CD4-positive, CD25-positive, alpha-beta regulatory T cell (primary cell): ENCODE results near the gene NEUROD6. TPM values are rescaled to one million over a fixed set of nuclear protein-coding genes. Genes with fewer than 3 reads are reported as not detected.

Experiments
- ATAC-seq, 2 donors: fragments of 150-1000 bp; cut with Tn5 transposase; one replicate each; pipeline ENCODE4 v1.10.0; 2021; ENCODE audit warnings: low read depth in 2 of 2, moderate number of reproducible peaks in 2 of 2, moderate library complexity in 1 of 2
- DNase-seq, 3 donors: peaks; one replicate each; pipeline versions ENCODE4 v3.0.0 to v3.0.0-alpha.2; 2012 to 2022; ENCODE audit warnings: mixed read lengths in 1 of 3
- H3K27ac ChIP-seq: one replicate; pipeline ENCODE4 v1.7.0; 2013; ENCODE audit warnings: mild to moderate bottlenecking, low read length; ENCODE audit not compliant: insufficient read depth, poor library complexity, severe bottlenecking
- H3K27me3 ChIP-seq: one replicate; pipeline ENCODE4 v1.7.0; 2013; ENCODE audit warnings: low read length; ENCODE audit not compliant: control insufficient read depth, insufficient read depth
- H3K36me3 ChIP-seq: one replicate; pipeline ENCODE4 v1.7.0; 2013; ENCODE audit warnings: mild to moderate bottlenecking, low read length, moderate library complexity; ENCODE audit not compliant: control insufficient read depth, insufficient read depth
- H3K4me1 ChIP-seq: 2 replicates; pipeline ENCODE4 v1.7.0; 2013; ENCODE audit warnings: mild to moderate bottlenecking, low read length; ENCODE audit not compliant: insufficient read depth, control insufficient read depth, poor library complexity, severe bottlenecking
- H3K4me3 ChIP-seq: one replicate; pipeline ENCODE4 v1.7.0; 2013; ENCODE audit warnings: low read depth, mild to moderate bottlenecking, low read length, moderate library complexity
- H3K9me3 ChIP-seq, 2 experiments: 1 replicate in 1 of 2; 2 replicates in 1 of 2; pipeline ENCODE4 v1.7.0; 2013; ENCODE audit warnings: low read length in 2 of 2, mild to moderate bottlenecking in 1 of 2, moderate library complexity in 1 of 2; ENCODE audit not compliant: control insufficient read depth in 2 of 2
- H3K27ac Mint-ChIP-seq, 3 donors: one replicate each; pipeline ENCODE4 v1.8.0; 2020 to 2022; ENCODE audit warnings: mild to moderate bottlenecking in 3 of 3, mixed read lengths in 3 of 3, moderate library complexity in 2 of 3
- H3K27me3 Mint-ChIP-seq: one replicate; pipeline ENCODE4 v1.8.0; 2022; ENCODE audit warnings: mild to moderate bottlenecking, mixed read lengths
- H3K36me3 Mint-ChIP-seq: one replicate; pipeline ENCODE4 v1.8.0; 2020; ENCODE audit warnings: mixed read lengths
- H3K4me1 Mint-ChIP-seq, 4 donors: one replicate each; pipeline ENCODE4 v1.8.0; 2020 to 2022; ENCODE audit warnings: mixed read lengths in 4 of 4, mild to moderate bottlenecking in 1 of 4
- H3K4me3 Mint-ChIP-seq, 4 donors: one replicate each; pipeline ENCODE4 v1.8.0; 2020 to 2022; ENCODE audit warnings: mild to moderate bottlenecking in 4 of 4, mixed read lengths in 4 of 4, moderate library complexity in 3 of 4
- H3K9me3 Mint-ChIP-seq, 7 donors: one replicate each; pipeline ENCODE4 v1.8.0; 2020 to 2022; ENCODE audit warnings: mixed read lengths in 7 of 7, mild to moderate bottlenecking in 3 of 7, moderate library complexity in 2 of 7
- polyA plus RNA-seq, 4 donors: library from polyadenylated mRNA; unstranded; fragments of 300-500 nt; fragmentation: Illumina TruSeq; gene quantifications; one replicate each; pipeline ENCODE4 v1.2.3, GENCODE V29; 2021
- total RNA-seq: library from RNA; stranded (reverse); gene quantifications from one replicate; pipeline ENCODE4 v1.2.3, GENCODE V29; 2022

NEUROD6 gene
- total and polyA plus RNA-seq, 5 donors from 2014 or later, result not detected

GRCh38 chr7:31327071-31327470, 13.5 kb downstream of the NEUROD6 start:
- no peak overlapping the region for H3K27ac ChIP-seq
- H3K4me1 Mint-ChIP-seq, result no peaks in the 10 kb centered on the region
- H3K36me3 Mint-ChIP-seq, result no peaks in the 10 kb centered on the region
- H3K9me3 ChIP-seq, result no peaks in the 10 kb centered on the region
- no peak overlapping the region for H3K4me3 ChIP-seq
- H3K27ac Mint-ChIP-seq, result no peak overlapping the region
- no peaks in the 10 kb centered on the region for H3K36me3 ChIP-seq
- ATAC-seq (no peak), DNase-seq (no peak)
- no peak overlapping the region for H3K4me3 Mint-ChIP-seq
- H3K4me1 ChIP-seq, result no peaks in the 10 kb centered on the region
- H3K27me3 Mint-ChIP-seq, result peaks cover 4% of the 10 kb centered on the region
- H3K9me3 Mint-ChIP-seq, result peaks cover 0 to 12% (median 6%) of the 10 kb centered on the region in 7 donors
- no peaks in the 10 kb centered on the region for H3K27me3 ChIP-seq

- peaks cover 0 to 12% (median 6%) of the 10 kb centered on the region in 7 donors for H3K9me3 Mint-ChIP-seq
- no peaks in the 10 kb centered on the region for H3K27me3 Mint-ChIP-seq
- H3K4me1 Mint-ChIP-seq, result no peaks in the 10 kb centered on the region
- DNase-seq (no peak), ATAC-seq (no peak)
- Histone ChIP-seq H3K9me3 (no peaks in the 10 kb centered on the region), H3K27ac (no peak overlapping the region), H3K4me3 (no peak overlapping the region), H3K27me3 (no peaks in the 10 kb centered on the region), H3K4me1 (no peaks in the 10 kb centered on the region), H3K36me3 (no peaks in the 10 kb centered on the region)
- H3K4me3 Mint-ChIP-seq, result no peak overlapping the region
- H3K27ac Mint-ChIP-seq, result no peak overlapping the region
- no peaks in the 10 kb centered on the region for H3K36me3 Mint-ChIP-seq
Measured at GRCh38 chr7:31326416-31326815, 14.1 kb downstream of the NEUROD6 start.

GRCh38 chr7:31323101-31323500, 17.4 kb downstream of the NEUROD6 start:
- H3K9me3 Mint-ChIP-seq, result peaks cover 0 to 11% (median 5%) of the 10 kb centered on the region in 7 donors

GRCh38 chr7:31320675-31321074, 19.9 kb downstream of the NEUROD6 start:
- Mint-ChIP-seq H3K27ac (no peak overlapping the region), H3K36me3 (no peaks in the 10 kb centered on the region), H3K9me3 (peaks cover 0 to 6% (median 3%) of the 10 kb centered on the region in 7 donors), H3K27me3 (peaks cover 5% of the 10 kb centered on the region), H3K4me1 (no peaks in the 10 kb centered on the region), H3K4me3 (no peak overlapping the region)
- ATAC-seq (no peak), DNase-seq (no peak)
- H3K4me1 ChIP-seq, result no peaks in the 10 kb centered on the region
- no peaks in the 10 kb centered on the region for H3K9me3 ChIP-seq
- H3K27me3 ChIP-seq, result no peaks in the 10 kb centered on the region
- H3K27ac ChIP-seq, result no peak overlapping the region
- H3K36me3 ChIP-seq, result no peaks in the 10 kb centered on the region
- no peak overlapping the region for H3K4me3 ChIP-seq

More at GRCh38 chr7:31323101-31323500, 17.4 kb downstream of the NEUROD6 start:
- Mint-ChIP-seq H3K4me1 (no peaks in the 10 kb centered on the region), H3K4me3 (no peak overlapping the region), H3K27me3 (peaks cover 5% of the 10 kb centered on the region), H3K36me3 (no peaks in the 10 kb centered on the region), H3K27ac (no peak overlapping the region)
- H3K9me3 ChIP-seq, result no peaks in the 10 kb centered on the region
- ATAC-seq, result no peak
- no peaks in the 10 kb centered on the region for H3K27me3 ChIP-seq
- H3K36me3 ChIP-seq, result no peaks in the 10 kb centered on the region
- DNase-seq, result no peak
- no peak overlapping the region for H3K27ac ChIP-seq
- H3K4me1 ChIP-seq, result no peaks in the 10 kb centered on the region
- H3K4me3 ChIP-seq, result no peak overlapping the region

- no peak overlapping the region for H3K27ac Mint-ChIP-seq
- no peak overlapping the region for H3K4me3 Mint-ChIP-seq
- H3K4me1 Mint-ChIP-seq, result no peaks in the 10 kb centered on the region
- Histone ChIP-seq H3K4me3 (no peak overlapping the region), H3K4me1 (no peaks in the 10 kb centered on the region), H3K27ac (no peak overlapping the region), H3K9me3 (no peaks in the 10 kb centered on the region), H3K36me3 (no peaks in the 10 kb centered on the region), H3K27me3 (no peaks in the 10 kb centered on the region)
- peaks cover 5% of the 10 kb centered on the region for H3K27me3 Mint-ChIP-seq
- H3K36me3 Mint-ChIP-seq, result no peaks in the 10 kb centered on the region
- peaks cover 0 to 6% (median 0%) of the 10 kb centered on the region in 7 donors for H3K9me3 Mint-ChIP-seq
- DNase-seq, result no peak
- no peak for ATAC-seq
Measured at GRCh38 chr7:31318313-31318712, 22.2 kb downstream of the NEUROD6 start.

GRCh38 chr7:31316876-31317275, 23.6 kb downstream of the NEUROD6 start:
- H3K27ac Mint-ChIP-seq, result no peak overlapping the region
- H3K27me3 ChIP-seq, result no peaks in the 10 kb centered on the region
- H3K27ac ChIP-seq, result no peak overlapping the region
- H3K27me3 Mint-ChIP-seq, result peaks cover 5% of the 10 kb centered on the region
- no peaks in the 10 kb centered on the region for H3K4me1 ChIP-seq
- DNase-seq (no peak), ATAC-seq (no peak)
- H3K9me3 ChIP-seq, result no peaks in the 10 kb centered on the region
- no peaks in the 10 kb centered on the region for H3K4me1 Mint-ChIP-seq
- H3K4me3 Mint-ChIP-seq, result no peak overlapping the region
- H3K4me3 ChIP-seq, result no peak overlapping the region
- peaks cover 0 to 6% (median 0%) of the 10 kb centered on the region in 7 donors for H3K9me3 Mint-ChIP-seq
- H3K36me3 Mint-ChIP-seq, result no peaks in the 10 kb centered on the region
- no peaks in the 10 kb centered on the region for H3K36me3 ChIP-seq

GRCh38 chr7:31315758-31316157, 24.8 kb downstream of the NEUROD6 start:
- Mint-ChIP-seq H3K4me1 (no peaks in the 10 kb centered on the region), H3K9me3 (peaks cover 0 to 6% (median 0%) of the 10 kb centered on the region in 7 donors), H3K27ac (no peak overlapping the region), H3K27me3 (peaks cover 6% of the 10 kb centered on the region), H3K36me3 (no peaks in the 10 kb centered on the region), H3K4me3 (no peak overlapping the region)
- Histone ChIP-seq H3K27ac (no peak overlapping the region), H3K4me3 (no peak overlapping the region), H3K4me1 (no peaks in the 10 kb centered on the region), H3K36me3 (no peaks in the 10 kb centered on the region), H3K9me3 (no peaks in the 10 kb centered on the region), H3K27me3 (no peaks in the 10 kb centered on the region)
- ATAC-seq (no peak), DNase-seq (no peak)

GRCh38 chr7:31314781-31315180, 25.7 kb downstream of the NEUROD6 start:
- DNase-seq (no peak), ATAC-seq (no peak)

More at GRCh38 chr7:31314781-31315180, 25.7 kb downstream of the NEUROD6 start:
- Mint-ChIP-seq H3K9me3 (peaks cover 0 to 6% (median 0%) of the 10 kb centered on the region in 7 donors), H3K4me1 (no peaks in the 10 kb centered on the region), H3K27ac (no peak overlapping the region), H3K4me3 (no peak overlapping the region), H3K36me3 (no peaks in the 10 kb centered on the region), H3K27me3 (peaks cover 4% of the 10 kb centered on the region)
- Histone ChIP-seq H3K4me1 (no peaks in the 10 kb centered on the region), H3K4me3 (no peak overlapping the region), H3K27me3 (no peaks in the 10 kb centered on the region), H3K36me3 (no peaks in the 10 kb centered on the region), H3K27ac (no peak overlapping the region), H3K9me3 (no peaks in the 10 kb centered on the region)
